Activated T-cell treated with anti-CD3 and anti-CD28 coated beads, Interleukin-2, amount 50 U/mL, for 48 hours (primary cell): ENCODE data around the gene MYO9A.

Experiments
- DNase-seq, 2 experiments: peaks; one replicate each; pipeline ENCODE4 v3.0.0-alpha.2; 2020

Gene MYO9A

GRCh38 chr15:71780115-71780976, 337.6 kb downstream of the MYO9A start:
- DNase-seq = peak; percentile 43 to 55

- DNase-seq = no peak
Observed at GRCh38 chr15:71779073-71779797, 338.7 kb downstream of the MYO9A start.

GRCh38 chr15:71777216-71777943, 340.6 kb downstream of the MYO9A start:
- DNase-seq = no peak

GRCh38 chr15:71776304-71776703, 341.6 kb downstream of the MYO9A start:
- DNase-seq = no peak

- DNase-seq = no peak
Observed at GRCh38 chr15:71775856-71776255, 342.1 kb downstream of the MYO9A start.

GRCh38 chr15:71773206-71773859, 344.6 kb downstream of the MYO9A start:
- no peak for DNase-seq
